ENCODE measurements around the gene BRI3BP.

BRI3BP gene

GRCh38 chr12:125079648-125080645, 86.5 kb downstream of the BRI3BP start:
- no peak overlapping the region for H3K4me3 ChIP-seq (ENCODE audit: low read depth, low read length)
- DNase-seq (ENCODE audit: low read depth, low spot score): no peak
- POLR2A ChIA-PET: no interaction called here
- no peak for TF ChIP-seq CTCF (IDR thresholded peaks at IDR 0.05; ENCODE audit: insufficient read depth, low read length, missing control alignments)
- CTCF ChIA-PET: interaction anchor here (1.3 kb wide), 1 partner anchor 15 kb away, joined by 3 read pairs; no protein-coding TSS in a partner anchor

Measured in AG04449 (cell line).